Mesenteric fat pad (tissue), 1 donor: ENCODE data around the gene ACTA2. TPM values are rescaled to one million over a fixed set of nuclear protein-coding genes. Genes with fewer than 3 reads are reported as not detected.
"Not testable (repeated sequence)": the region's sequence is repeated elsewhere in the genome, so short reads cannot be mapped to it uniquely, and the experiment has no call there.

Experiments used
- DNase-seq: peaks from one replicate; pipeline ENCODE4 v3.0.0-alpha.2; 2020; ENCODE audit warnings: low spot score
- total RNA-seq: library from RNA; stranded (reverse); fragmentation: NEBNext Ultra II Directional; extraction: Animal tissue kit (Norgen Biotek cat#: 25700); gene quantifications from one replicate; pipeline ENCODE4 v1.2.1, GENCODE V29; 2021
- donor health status: DM: yes; HTN: yes; CAD: no.

Gene ACTA2
- total RNA-seq, 1 donor from 2014 or later: 204 TPM

GRCh38 chr10:88949912-88950837 lies 2.4 kb downstream of the ACTA2 start:
- no peak for DNase-seq

- DNase-seq: no peak
These were observed 3.5 kb downstream of the ACTA2 start for GRCh38 chr10:88949051-88949450.

GRCh38 chr10:88946965-88947590 lies 5.5 kb downstream of the ACTA2 start:
- DNase-seq: no peak

GRCh38 chr10:88946200-88946599 lies 6.4 kb downstream of the ACTA2 start:
- DNase-seq: no peak

- no peak for DNase-seq
These were observed 7.8 kb downstream of the ACTA2 start for GRCh38 chr10:88944813-88945212.

GRCh38 chr10:88943778-88944177 lies 8.8 kb downstream of the ACTA2 start:
- no peak for DNase-seq

- DNase-seq: no peak
These were observed 11.5 kb downstream of the ACTA2 start for GRCh38 chr10:88941026-88941425.

GRCh38 chr10:88938938-88939337 lies 13.6 kb downstream of the ACTA2 start:
- no peak for DNase-seq

- DNase-seq: no peak
These were observed 14.5 kb downstream of the ACTA2 start for GRCh38 chr10:88938039-88938438.

- DNase-seq: no peak
These were observed 15.9 kb downstream of the ACTA2 start for GRCh38 chr10:88936656-88937055.

- DNase-seq: no peak
These were observed 17.5 kb downstream of the ACTA2 start for GRCh38 chr10:88934900-88935672.

- no peak for DNase-seq
These were observed 19.0 kb downstream of the ACTA2 start for GRCh38 chr10:88933564-88933963.

- DNase-seq: no peak
These were observed 19.9 kb downstream of the ACTA2 start for GRCh38 chr10:88932539-88933256.

- not testable (repeated sequence) for DNase-seq
These were observed 20.5 kb downstream of the ACTA2 start for GRCh38 chr10:88932029-88932428.

- no peak for DNase-seq
These were observed 21.0 kb downstream of the ACTA2 start for GRCh38 chr10:88931548-88931947.

- no peak for DNase-seq
These were observed 24.3 kb downstream of the ACTA2 start for GRCh38 chr10:88928254-88928653.

- no peak for DNase-seq
These were observed 25.2 kb downstream of the ACTA2 start for GRCh38 chr10:88927416-88927690.

- no peak for DNase-seq
These were observed 25.8 kb downstream of the ACTA2 start for GRCh38 chr10:88926566-88927415.

- DNase-seq: no peak
These were observed 29.1 kb downstream of the ACTA2 start for GRCh38 chr10:88923520-88923919.

GRCh38 chr10:88922041-88922440 lies 30.5 kb downstream of the ACTA2 start:
- no peak for DNase-seq
